GM19035 (cell line): Measurements from ENCODE around the gene CRYL1.

Source experiments
- ATAC-seq: cut with Tn5 transposase; IDR thresholded peaks from one replicate; pipeline ENCODE4 v1.9.1; 2021; ENCODE audit not compliant: unreplicated experiment

CRYL1 gene

DNA sequence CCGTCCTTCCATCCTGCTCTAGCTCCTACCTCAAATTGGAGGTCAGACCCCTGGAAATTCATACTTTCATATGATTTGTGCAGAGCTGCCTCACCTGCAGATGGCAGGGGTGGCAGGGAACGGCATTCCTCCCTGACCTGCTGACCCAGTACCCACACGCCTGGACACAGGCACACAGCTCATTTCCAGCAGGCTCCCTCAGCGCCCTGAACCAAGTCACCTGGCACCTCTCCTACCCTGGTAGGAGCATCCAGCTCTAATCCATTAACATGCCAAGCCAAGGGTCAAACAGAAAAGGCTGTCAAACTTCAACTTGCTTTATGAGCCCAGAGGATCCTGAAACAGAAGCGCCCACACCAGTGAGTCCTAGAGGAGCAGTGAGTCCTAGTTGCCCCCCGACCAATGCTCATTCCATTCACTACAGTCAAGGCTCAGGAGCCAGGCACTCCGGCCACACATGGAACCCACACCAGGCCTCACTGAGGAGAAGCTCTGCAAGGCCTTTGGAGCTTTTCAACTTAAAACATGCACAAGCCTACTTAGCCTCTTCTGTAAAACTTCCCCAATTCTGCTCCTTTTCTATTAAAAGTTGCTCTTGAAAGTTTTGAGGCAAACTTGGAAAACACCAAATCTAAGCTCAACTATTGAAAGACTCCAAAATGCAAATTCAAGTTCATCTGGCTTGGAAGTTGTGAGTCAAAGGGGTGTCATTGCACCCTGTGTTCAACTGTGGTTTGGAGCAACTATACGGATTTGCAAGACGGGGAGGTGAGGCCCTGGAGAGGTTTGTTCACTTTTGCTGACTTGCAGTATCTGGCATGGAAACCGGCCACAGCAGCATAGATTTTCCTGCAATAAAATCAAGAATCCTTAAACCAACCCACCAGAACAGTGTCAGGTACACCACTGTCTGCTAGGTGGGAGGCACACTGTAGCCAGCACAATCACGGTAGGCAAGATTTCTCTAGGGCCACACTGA is 96.7 kb downstream of the CRYL1 start:
- no peak for ATAC-seq

DNA sequence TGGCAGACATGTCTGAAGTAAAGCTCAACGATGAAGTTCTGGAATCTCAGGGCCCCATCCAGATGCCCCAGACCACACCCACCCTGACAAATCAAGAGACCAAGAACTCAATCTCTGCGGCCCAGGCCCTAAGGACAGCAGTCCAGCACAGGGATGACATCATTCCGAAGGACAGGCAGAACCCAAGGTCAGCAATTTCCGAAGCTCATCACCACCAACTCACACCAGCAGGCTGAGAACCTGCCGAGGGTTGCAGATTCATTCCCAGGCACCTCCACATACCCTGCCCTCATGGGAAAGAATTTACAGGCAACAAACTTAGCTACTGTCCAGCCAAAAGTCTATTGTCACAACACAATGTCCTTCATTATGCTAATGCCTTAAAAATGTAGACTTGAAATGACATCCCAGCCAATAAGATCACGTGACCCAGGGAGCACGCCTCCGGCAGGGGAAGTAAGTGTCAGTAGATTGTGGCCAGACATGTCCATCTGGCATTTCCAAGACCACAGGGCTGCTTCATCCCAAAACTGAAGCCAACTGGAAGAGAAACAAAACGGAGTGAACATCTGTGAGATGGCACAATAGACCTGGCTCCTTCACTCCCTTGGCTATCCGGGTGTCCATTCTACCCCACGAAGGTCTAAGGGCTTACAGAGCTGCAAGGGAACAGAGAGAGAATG is 98.8 kb downstream of the CRYL1 start:
- ATAC-seq: no peak

DNA sequence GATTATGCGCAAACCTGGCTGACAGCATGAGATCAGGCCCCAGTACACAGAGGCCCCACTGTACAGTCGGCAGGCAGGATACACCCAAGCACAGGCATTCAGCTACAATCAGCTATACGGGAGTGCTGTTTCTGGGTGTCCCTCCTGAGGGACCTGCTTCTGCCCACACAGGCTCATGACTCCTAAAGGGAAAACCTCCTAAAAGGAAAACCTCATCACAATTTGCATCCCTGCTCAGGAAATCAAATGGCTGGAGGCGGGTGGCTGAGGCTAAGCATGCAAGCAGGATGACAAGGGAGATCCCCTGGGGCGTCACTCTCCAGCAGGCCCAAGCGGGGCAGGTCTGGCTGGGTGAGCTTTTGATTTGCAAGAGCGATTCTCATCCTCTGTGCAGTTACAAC is 99.8 kb downstream of the CRYL1 start:
- ATAC-seq: peak; percentile 60

DNA sequence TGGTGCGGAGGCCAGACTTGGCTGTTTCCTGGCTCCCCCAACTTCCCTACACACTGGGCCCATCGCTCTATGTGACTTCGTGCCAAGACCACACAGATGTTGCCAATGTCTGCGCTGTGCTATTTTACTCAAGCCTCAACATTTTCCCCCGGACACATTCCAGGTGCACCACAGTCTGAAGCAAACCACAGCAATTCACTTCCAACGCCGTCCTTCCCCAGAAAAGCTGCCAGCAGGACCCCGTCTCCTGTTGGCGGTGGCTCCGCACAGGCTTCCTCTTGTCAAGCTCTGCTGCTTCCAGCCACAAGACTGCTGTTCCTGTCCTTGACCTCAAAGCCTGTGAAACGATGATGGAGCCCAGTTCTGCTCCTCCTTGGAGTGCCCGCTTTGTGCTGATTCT is 100.7 kb downstream of the CRYL1 start:
- ATAC-seq: no peak

DNA sequence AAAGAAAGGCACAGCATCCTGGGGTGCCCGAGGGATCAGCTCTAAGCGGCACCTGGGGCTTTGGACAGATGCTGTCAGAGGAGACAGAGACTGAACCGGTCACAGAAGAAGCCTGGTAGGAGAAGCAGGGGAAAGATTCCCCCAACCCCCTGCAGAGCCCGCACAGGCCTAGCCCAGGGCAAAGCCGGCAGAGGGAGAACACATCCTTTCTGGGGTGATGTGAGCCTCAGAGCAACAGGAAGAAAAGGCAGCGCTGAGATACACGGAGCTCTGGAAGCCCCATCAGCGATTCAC is 101.2 kb downstream of the CRYL1 start:
- ATAC-seq: no peak

DNA sequence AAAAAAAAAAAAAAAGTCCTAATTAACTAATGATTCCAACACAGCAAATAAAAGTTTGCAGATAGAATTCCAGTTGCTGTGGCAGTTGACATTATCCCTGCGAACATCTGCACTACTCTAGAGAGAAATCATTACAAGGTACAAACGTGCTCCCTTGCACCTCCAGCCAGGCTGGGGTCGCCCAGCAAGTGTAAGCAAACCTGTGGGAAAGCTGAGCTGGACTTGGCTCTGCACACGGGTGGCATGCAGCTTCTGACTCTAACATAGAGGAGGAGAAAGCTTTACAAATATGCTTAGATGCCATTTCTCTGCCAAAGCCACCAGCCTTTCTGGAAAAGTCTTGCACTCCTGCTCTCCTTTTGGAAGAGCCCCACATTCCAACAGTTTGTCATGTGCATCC is 103.3 kb downstream of the CRYL1 start:
- no peak for ATAC-seq

DNA sequence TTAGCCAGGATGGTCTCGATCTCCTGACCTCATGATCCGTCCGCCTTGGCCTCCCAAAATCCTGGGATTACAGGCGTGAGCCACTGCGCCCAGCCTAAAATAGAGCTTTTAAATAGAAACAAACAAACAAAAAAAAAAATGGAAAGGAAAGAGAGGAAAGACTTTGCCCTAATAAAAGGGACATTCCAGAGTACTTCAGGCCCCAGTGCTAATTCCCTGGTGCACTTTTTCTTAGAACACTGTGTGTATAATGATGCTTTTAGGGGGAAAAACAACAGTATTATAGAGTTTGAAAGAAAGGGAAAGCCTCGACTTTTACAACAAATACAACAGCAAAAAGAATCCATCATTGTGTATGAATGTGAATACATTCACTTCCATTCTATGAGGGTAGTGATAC is 104.7 kb downstream of the CRYL1 start:
- ATAC-seq: no peak

DNA sequence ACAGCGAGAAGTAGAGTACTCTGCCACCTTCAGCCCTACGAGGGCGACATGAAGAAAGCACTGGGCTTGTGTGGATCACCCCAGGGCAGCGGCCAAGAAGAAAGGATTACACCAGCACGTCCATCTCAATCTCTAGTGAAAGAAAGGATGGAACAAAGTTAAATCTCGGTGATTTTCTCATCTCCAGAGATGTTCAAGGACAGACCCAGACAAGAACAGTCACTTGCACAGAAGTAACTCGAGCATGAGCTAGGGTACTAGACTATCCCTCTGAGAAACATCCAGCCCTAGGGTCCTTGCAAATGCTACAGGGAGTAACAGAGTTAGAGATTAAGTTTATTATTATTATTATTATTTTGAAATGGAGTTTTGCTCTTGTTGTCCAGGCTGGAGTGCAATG is 106.7 kb downstream of the CRYL1 start:
- no peak for ATAC-seq

DNA sequence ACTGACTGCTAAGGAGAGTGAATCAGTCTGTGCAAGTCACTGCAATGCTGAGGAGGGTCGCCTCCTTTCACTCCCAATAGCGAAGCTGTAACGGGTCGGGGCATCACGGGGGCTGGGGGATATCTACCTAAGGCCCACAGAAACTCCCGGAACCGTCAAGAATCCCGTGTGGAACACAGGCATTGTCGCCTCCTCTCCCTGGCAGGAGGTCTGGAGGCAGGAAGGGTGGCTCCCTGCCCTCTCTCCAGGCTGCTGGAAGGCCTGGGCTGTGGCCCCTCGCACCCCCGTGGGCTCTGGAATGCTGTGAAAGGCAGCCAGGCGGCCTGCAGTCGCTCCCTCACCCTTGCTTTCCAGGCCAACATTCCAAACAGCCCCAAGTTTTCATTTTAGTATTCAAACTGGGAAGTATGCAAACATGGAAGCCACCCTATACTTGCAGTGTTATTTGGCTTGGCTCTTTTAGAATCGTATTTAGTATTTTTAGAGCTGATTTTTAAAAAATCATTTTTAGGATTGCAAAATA is 109.4 kb downstream of the CRYL1 start:
- ATAC-seq: no peak

DNA sequence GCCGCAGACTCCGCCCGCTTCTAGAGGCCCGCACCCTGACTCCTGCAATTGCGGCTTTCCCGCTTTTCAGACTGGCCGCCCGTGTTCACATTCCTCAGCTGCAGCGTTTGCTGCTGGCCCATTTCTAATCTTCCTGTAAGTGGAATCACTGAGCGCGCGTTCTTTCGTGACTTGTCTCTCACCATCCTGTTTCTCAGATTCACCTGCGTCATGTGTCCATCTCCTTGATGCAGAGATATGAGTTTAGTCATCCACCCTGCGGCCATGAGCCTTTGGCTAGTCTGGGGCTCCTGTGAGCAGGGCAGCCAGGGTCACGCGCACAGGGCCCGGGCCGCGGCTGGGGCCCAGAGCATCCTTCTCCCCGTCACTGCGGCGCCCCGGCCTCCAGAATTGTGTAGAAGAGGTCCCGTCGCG is 110.0 kb downstream of the CRYL1 start:
- no peak for ATAC-seq

DNA sequence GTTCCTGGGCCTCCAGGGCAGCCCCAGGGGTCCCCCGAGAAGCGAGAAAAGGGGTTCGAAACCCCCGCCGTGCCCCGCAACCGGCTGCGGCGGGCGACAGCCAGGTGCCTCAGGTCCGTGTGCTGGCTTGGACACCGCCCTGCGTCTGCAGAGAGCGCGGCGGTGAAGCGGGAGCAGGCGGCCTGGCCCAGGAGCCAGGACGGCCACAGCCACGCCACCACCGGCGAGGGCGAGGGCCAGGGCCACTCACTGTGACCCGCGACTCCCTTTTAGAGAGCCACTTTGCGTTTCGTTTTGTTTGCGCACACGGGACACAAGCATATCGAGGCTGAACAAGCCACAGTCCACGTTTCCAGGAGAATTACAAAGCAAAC is 110.4 kb downstream of the CRYL1 start:
- ATAC-seq: no peak

DNA sequence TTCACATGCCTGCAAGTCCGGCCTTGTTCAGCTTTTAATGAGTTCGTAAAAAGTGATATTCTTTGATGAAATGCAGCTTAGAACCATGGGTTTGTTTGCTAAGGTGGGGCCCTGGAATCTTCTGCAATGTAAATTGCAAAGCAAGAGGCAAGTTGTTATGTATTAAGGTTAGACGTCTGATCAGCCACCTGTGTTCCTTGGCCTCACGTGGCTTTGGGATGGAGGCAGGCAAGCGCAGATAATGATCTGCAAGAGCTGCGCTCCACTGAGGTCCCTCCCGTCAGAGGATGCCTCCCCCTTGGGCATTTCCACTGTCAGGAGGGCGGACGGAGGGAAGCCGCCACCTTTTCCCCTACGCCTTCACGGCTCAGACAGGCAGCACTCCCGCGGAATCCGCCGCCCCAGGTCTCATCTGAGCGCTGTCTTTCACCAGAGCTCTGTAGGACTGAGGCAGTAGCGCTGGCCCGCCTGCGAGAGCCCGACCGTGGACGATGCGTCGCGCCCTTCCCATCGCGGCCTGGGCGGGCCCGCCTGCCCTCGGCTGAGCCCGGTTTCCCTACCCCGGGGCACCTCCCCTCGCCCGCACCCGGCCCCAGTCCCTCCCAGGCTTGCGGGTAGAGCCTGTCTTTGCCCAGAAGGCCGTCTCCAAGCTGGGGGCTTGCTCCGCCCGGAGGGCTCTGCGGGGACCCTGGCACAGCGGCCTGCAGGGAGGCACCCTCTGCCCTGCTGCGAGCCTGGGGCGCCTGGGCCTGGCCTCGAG is 110.9 kb downstream of the CRYL1 start:
- no peak for ATAC-seq

DNA sequence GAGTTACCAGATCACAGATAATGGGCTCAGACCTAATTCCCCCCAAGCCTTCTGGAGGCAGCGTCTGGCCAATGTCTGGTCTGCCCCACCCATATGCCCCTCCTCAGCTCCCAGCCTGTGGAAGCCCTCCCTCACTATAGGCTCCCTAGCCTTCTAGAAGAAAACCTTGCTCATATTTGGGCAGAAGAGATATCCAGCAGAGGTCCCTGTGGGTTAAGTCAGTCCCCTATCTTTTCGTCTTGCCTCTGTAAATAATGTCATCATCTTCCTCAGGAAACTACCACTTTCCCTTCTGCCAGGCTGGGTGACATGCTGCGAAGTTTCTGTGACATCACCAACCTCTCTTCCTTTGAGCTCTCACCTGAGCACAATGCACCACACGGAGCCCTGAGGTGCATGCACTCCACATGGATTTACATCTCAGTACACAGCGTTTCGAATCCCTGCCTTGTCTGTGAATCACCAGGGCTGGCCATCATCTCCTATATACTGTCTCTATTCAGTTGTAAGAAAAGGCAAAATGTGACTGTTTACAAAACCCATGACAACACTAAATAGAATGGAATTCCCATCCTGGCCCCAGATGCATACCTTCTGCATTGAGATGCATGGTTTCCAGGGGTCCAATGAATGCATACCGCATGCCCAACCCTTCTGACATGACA is 112.8 kb downstream of the CRYL1 start:
- no peak for ATAC-seq

DNA sequence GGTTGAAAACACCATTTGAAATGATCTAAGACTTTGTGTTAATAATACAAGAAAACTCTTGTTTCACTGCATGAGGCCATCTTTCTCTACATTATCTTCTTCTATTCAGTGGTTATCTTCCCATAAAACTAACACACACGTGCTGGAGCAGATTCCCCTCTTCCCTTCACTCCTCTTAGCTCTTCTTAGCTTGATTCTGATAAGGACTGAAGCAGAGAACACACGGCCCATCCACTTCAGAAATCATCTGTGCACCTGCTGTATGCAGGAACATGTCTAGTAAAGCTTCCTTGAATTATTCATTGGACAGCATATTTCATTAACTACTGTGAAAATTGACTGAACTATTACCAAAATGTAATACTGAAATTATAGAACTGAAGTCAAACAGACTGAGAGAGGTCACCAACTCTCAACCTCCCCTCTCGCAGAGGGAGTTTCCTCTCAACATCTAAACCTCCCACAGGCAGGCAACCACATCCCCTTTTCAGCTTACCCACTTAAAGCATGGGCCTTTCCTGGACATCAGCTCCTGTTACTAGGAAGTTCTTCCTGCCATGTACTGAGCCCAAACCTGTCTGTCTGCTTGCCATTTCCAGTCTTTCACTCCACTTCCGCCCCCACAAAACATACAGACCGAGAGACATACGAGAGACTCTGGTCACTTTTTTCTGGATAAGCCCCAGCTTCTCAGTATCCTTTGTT is 113.9 kb downstream of the CRYL1 start:
- peak; percentile 90 for ATAC-seq

DNA sequence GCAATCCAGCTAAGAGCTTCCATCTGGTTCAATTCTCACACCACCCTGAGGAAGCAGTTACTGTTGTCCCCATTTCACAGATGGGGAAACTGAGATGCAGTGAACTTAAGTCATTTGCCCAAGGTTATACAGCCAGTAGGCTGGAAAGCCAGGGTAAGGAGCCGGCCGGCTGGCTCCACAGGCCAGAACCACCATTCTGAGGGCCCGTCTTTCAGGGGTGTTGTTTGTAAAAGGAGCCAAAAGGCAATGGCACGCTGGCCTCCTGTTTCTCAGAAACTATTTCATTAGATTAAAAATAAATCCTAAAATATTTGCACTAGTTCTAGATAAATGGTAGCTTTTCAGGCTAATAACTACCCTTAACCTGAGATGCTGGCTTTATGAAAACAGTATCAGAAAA is 114.9 kb downstream of the CRYL1 start:
- no peak for ATAC-seq

DNA sequence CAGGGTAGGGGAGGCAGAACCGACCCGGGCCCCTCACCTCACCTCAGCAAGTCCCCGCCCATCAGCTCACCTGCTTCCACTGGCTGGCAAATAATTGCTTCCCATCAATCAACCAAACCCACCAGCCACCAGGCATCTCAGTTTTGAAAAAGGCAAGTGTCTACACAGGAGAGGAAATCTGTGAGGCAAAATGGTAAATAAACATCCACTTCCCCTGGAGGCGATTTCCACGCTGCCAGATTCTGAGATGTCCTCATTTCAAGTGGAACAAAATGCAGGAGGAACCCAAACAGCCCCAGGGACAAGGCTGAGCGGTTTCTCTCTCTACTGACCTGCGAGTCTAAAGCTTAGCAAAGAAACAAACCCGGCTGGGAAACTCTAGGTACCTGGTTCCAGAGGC is 117.5 kb downstream of the CRYL1 start:
- ATAC-seq: no peak

DNA sequence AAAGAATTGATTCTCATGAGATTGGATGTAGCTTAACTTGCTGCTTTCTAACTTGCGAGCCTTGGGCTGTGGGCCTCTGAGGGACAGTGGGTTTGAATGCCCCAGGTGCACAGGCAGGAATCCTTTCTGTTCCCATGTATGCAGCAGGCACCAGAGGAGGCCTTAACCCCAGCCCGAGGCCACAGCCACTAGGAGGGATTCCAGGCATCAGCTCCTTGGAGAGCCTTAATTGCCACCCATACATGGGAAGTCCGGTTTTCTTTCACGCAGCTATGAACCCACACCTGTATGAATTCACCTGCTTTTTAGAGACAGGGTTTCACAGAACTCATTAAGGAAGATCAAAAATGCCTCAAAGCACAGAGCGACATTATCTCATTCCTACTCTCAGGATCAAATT is 117.9 kb downstream of the CRYL1 start:
- no peak for ATAC-seq

DNA sequence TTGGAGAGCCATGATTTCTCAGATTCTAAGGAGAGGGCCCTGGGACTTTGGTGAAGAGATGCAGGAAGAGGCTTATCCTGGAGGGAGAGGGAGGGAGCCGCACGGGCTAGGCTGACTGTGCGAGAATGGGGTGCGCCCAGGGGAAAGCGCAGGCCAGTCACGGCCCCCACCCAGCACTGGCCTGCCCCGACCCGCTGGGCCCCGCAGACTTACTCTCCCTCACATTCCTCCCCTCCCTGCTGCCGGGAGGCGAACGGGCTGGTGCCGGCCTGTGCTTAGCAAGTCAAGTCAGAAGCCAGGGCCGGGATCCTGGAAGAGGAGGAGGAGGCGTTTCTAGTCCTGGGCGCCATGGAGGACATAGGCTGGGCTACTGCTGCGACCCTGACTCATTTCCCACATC is 120.0 kb downstream of the CRYL1 start:
- ATAC-seq: no peak

DNA sequence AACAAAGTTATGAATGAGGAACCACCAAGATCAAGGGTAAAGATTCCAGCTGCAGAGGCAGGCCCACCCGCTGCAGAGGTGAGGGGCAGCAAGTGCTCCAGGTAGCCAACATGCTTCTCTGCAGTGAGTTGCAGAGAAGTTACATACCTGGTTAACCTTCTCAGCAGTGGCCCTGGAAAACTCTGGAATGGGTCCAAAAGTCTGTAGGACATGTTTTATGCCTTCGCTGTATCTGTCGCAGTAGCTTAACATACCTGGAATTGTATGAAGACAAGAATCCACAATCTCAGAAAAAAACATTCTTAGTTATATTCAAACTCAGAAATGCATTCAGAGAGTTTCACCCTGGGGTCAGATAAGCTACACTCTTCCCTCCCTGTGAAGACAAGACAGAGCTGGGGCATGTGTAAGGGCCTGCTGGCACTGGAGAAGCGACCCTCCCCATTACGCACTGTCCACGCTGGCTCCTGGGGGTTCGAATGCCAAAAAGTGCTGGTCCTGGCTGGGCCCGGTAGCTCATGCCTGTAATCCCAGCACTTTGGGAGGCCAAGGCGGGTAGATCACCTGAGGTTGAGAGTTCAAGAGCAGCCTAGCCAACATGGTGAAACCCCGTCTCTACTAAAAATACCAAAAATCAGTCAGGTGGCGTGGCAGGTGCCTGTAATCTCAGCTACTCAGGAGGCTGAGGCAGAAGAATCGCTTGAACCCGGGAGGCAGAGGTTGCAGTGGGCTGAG is 121.0 kb downstream of the CRYL1 start:
- ATAC-seq: no peak

DNA sequence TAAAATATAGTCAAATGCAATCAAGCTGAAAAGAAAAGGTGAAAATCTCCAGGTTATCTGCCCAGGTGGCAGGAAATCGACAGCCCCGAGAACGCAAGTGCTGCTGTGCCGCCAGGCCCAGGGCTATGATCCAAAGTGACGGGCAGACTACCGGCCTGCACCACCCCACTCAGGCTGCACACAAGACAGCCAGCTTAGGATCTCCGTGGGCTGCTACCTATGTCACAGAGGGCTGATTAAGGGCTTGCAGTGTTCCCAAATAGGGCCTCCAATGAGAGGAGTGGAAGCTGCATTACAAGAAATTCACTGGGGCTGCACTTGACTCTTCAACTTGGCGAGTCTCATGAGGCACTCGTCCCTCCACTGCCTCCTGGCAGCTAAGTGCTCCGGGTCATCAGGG is 121.8 kb downstream of the CRYL1 start:
- no peak for ATAC-seq
